WERI-Rb-1 (cell line): ENCODE measurements around the gene OTOS.

Experiments
- DNase-seq: peaks from one replicate; pipeline ENCODE4 v3.0.0-alpha.2; 2020
- H3K27ac ChIP-seq: fragments of 250-450 bp; sonication (Bioruptor Pico); 2 replicates; pipeline ENCODE4 v1.5.1; 2020; ENCODE audit warnings: mild to moderate bottlenecking, moderate library complexity
- H3K27me3 ChIP-seq: fragments of 250-450 bp; sonication (Bioruptor Pico); 2 replicates; pipeline ENCODE4 v1.5.1; 2021; ENCODE audit warnings: mild to moderate bottlenecking, low read depth, moderate library complexity; ENCODE audit not compliant: insufficient read depth, severe bottlenecking
- H3K36me3 ChIP-seq: fragments of 250-450 bp; sonication (Bioruptor Pico); 2 replicates; pipeline ENCODE4 v1.5.1; 2020; ENCODE audit warnings: mild to moderate bottlenecking, moderate library complexity
- H3K4me3 ChIP-seq: 2 replicates; pipeline ENCODE4 v1.5.1; 2011; ENCODE audit warnings: low read depth, mild to moderate bottlenecking, control low read depth, low read length
- H3K9me3 ChIP-seq: fragments of 250-450 bp; sonication (Bioruptor Pico); 2 replicates; pipeline ENCODE4 v1.5.1; 2021; ENCODE audit warnings: mild to moderate bottlenecking, moderate library complexity; ENCODE audit not compliant: severe bottlenecking
- CTCF ChIP-seq: IDR thresholded peaks from 2 replicates; pipeline ENCODE4 v1.5.1; 2011; ENCODE audit warnings: low read depth, mild to moderate bottlenecking, control low read depth, inconsistent platforms, low read length

Gene OTOS

GRCh38 chr2:240107477-240107796 is 33.0 kb downstream of the OTOS start:
- Histone ChIP-seq H3K36me3 (no peaks in the 10 kb centered on the region), H3K27ac (no peak overlapping the region), H3K27me3 (peaks cover 86% of the 10 kb centered on the region), H3K9me3 (no peaks in the 10 kb centered on the region), H3K4me3 (no peak overlapping the region)
- DNase-seq: no peak
- no peak for TF ChIP-seq CTCF

- Histone ChIP-seq H3K4me3 (no peak overlapping the region), H3K36me3 (no peaks in the 10 kb centered on the region), H3K27me3 (peaks cover 83% of the 10 kb centered on the region), H3K27ac (no peak overlapping the region), H3K9me3 (no peaks in the 10 kb centered on the region)
- no peak for DNase-seq
- no peak for TF ChIP-seq CTCF
These were observed 33.5 kb downstream of the OTOS start for GRCh38 chr2:240106765-240107476.

GRCh38 chr2:240105982-240106381 is 34.5 kb downstream of the OTOS start:
- H3K9me3 ChIP-seq: no peaks in the 10 kb centered on the region
- no peak for TF ChIP-seq CTCF
- H3K4me3 ChIP-seq: no peak overlapping the region
- H3K27me3 ChIP-seq: peaks cover 83% of the 10 kb centered on the region
- H3K36me3 ChIP-seq: no peaks in the 10 kb centered on the region
- no peak overlapping the region for H3K27ac ChIP-seq
- DNase-seq: no peak

GRCh38 chr2:240103136-240103535 is 37.3 kb downstream of the OTOS start:
- Histone ChIP-seq H3K9me3 (peaks cover 7% of the 10 kb centered on the region), H3K4me3 (no peak overlapping the region), H3K36me3 (no peaks in the 10 kb centered on the region), H3K27me3 (peaks cover 92% of the 10 kb centered on the region), H3K27ac (no peak overlapping the region)
- DNase-seq: no peak
- no peak for TF ChIP-seq CTCF

GRCh38 chr2:240098349-240098748 is 42.1 kb downstream of the OTOS start:
- no peak for DNase-seq
- Histone ChIP-seq H3K36me3 (no peaks in the 10 kb centered on the region), H3K27me3 (peaks cover 96% of the 10 kb centered on the region), H3K4me3 (no peak overlapping the region), H3K27ac (no peak overlapping the region), H3K9me3 (peaks cover 18% of the 10 kb centered on the region)
- TF ChIP-seq CTCF: no peak
